OCI-LY7 (cell line): ENCODE data around the gene LRIG3. TPM values are rescaled to one million over a fixed set of nuclear protein-coding genes. Genes with fewer than 3 reads are reported as not detected.

Experiments
- BruUV-seq: library from RNA; stranded (reverse); fragments of 400-500 nt; replicated peaks from 2 replicates; lab custom pipeline; 2021; lab: Mats Ljungman, UMichigan
- CTCF ChIA-PET: fragments of 300-600 bp; sonication (Branson Sonifier 250); formaldehyde crosslinking; loops from one replicate; lab custom pipeline; 2022; ENCODE audit warnings: antibody characterized with exemption; ENCODE audit not compliant: unreplicated experiment; lab: Charles Lee
- POLR2A ChIA-PET: fragments of 300-600 bp; sonication (Branson Sonifier 250); formaldehyde crosslinking; loops from one replicate; lab custom pipeline; 2022; ENCODE audit warnings: antibody characterized with exemption; lab: Charles Lee
- DNase-seq: peaks from one replicate; pipeline ENCODE4 v3.0.0-alpha.2; 2015; ENCODE audit warnings: low spot score
- H2AFZ ChIP-seq: fragments of 200-600 bp; sonication (generic), shearing (Covaris generic); 2 replicates; pipeline ENCODE4 v1.6.1; 2014; ENCODE audit warnings: mild to moderate bottlenecking, antibody characterized with exemption, low read length, moderate library complexity
- H3K27ac ChIP-seq: fragments of 200-600 bp; sonication (generic); 2 replicates; pipeline ENCODE4 v1.5.1; 2014; ENCODE audit warnings: mixed run types, low read depth, mild to moderate bottlenecking, moderate library complexity, low read length, inconsistent platforms; ENCODE audit not compliant: poor library complexity, severe bottlenecking
- H3K36me3 ChIP-seq: fragments of 200-600 bp; sonication (generic); 2 replicates; pipeline ENCODE4 v1.6.1; 2014; ENCODE audit warnings: mild to moderate bottlenecking, antibody characterized with exemption, low read length, moderate library complexity, mixed read lengths; ENCODE audit not compliant: insufficient read depth
- H3K4me1 ChIP-seq: fragments of 200-600 bp; sonication (generic); 2 replicates; pipeline ENCODE4 v1.5.1; 2014; ENCODE audit warnings: mild to moderate bottlenecking, low read length; ENCODE audit not compliant: insufficient read depth, poor library complexity, severe bottlenecking
- H3K4me2 ChIP-seq: fragments of 200-600 bp; sonication (generic); 2 replicates; pipeline ENCODE4 v1.6.1; 2014; ENCODE audit warnings: mild to moderate bottlenecking, low read length
- H3K4me3 ChIP-seq: fragments of 200-600 bp; sonication (generic); 2 replicates; pipeline ENCODE4 v1.5.1; 2014; ENCODE audit warnings: mild to moderate bottlenecking, low read depth, low read length; ENCODE audit not compliant: poor library complexity, severe bottlenecking
- H3K79me2 ChIP-seq: fragments of 200-600 bp; sonication (generic); 2 replicates; pipeline ENCODE4 v1.6.1; 2016; ENCODE audit warnings: low read depth, mild to moderate bottlenecking, low read length, moderate library complexity, mixed read lengths; ENCODE audit not compliant: insufficient read depth
- H3K9me2 ChIP-seq: fragments of 200-600 bp; sonication (generic); 2 replicates; pipeline ENCODE4 v1.6.1; 2016; ENCODE audit warnings: mild to moderate bottlenecking, low read length, mixed read lengths; ENCODE audit not compliant: insufficient read depth
- H3K9me3 ChIP-seq: fragments of 200-600 bp; sonication (generic); 2 replicates; pipeline ENCODE4 v1.6.1; 2014; ENCODE audit warnings: mild to moderate bottlenecking, mixed run types, low read length, mixed read lengths
- H4K20me1 ChIP-seq: fragments of 200-600 bp; sonication (generic); 2 replicates; pipeline ENCODE4 v1.6.1; 2014; ENCODE audit warnings: mild to moderate bottlenecking, antibody characterized with exemption, low read length, moderate library complexity, mixed read lengths; ENCODE audit not compliant: insufficient read depth
- CTCF ChIP-seq: fragments of 200-600 bp; sonication (generic); conservative IDR thresholded peaks from 2 replicates; pipeline ENCODE4 v1.5.1; 2014; ENCODE audit warnings: mild to moderate bottlenecking, antibody characterized with exemption, low read length, moderate library complexity, mixed read lengths
- EZH2phosphoT487 ChIP-seq: fragments of 200-600 bp; sonication (generic); IDR thresholded peaks from 2 replicates; pipeline ENCODE4 v1.6.1; 2018; ENCODE audit warnings: low read depth, borderline replicate concordance, mild to moderate bottlenecking, mixed run types, antibody characterized with exemption, low read length, moderate library complexity, mixed read lengths
- intact Hi-C: fragments of 100-400 bp; cut with micrococcal nuclease; formaldehyde crosslinking; loops from one replicate; pipeline ENCODE4 v1.10.0; 2022; ENCODE audit not compliant: unreplicated experiment
- total RNA-seq, 2 experiments: library from RNA; depleted of rRNA in 1 of 2; stranded (reverse); fragments of >200 nt in 1 of 2; shearing (Covaris generic) in 1 of 2; gene quantifications; 2 replicates each; pipeline ENCODE4 v1.2.3, GENCODE V29; 2014 to 2022

The LRIG3 gene
- total RNA-seq, 2 experiments from 2014 or later = not detected

GRCh38 chr12:58925111-58925611 lies 4.9 kb upstream of the LRIG3 start:
- Histone ChIP-seq H3K9me2 (no peaks in the 10 kb centered on the region), H3K4me2 (no peak overlapping the region), H3K4me3 (no peak overlapping the region), H3K9me3 (no peaks in the 10 kb centered on the region), H4K20me1 (no peaks in the 10 kb centered on the region), H3K79me2 (no peaks in the 10 kb centered on the region), H3K36me3 (no peaks in the 10 kb centered on the region), H3K4me1 (no peaks in the 10 kb centered on the region), H3K27ac (no peak overlapping the region), H2AFZ (no peak overlapping the region)
- no peak for DNase-seq
- intact Hi-C loops = no loop called here
- TF ChIP-seq CTCF = no peak
- no peak for TF ChIP-seq EZH2phosphoT487
- CTCF ChIA-PET = no interaction called here
- no TSS peak for BruUV-seq
- POLR2A ChIA-PET = no interaction called here

GRCh38 chr12:58924652-58925051 lies 4.3 kb upstream of the LRIG3 start:
- no peak for DNase-seq
- Histone ChIP-seq H3K4me1 (no peaks in the 10 kb centered on the region), H3K79me2 (no peaks in the 10 kb centered on the region), H3K27ac (no peak overlapping the region), H3K4me3 (no peak overlapping the region), H3K36me3 (no peaks in the 10 kb centered on the region), H2AFZ (no peak overlapping the region), H4K20me1 (no peaks in the 10 kb centered on the region), H3K4me2 (no peak overlapping the region), H3K9me2 (no peaks in the 10 kb centered on the region), H3K9me3 (no peaks in the 10 kb centered on the region)
- intact Hi-C loops = no loop called here
- no TSS peak for BruUV-seq
- CTCF ChIA-PET = no interaction called here
- TF ChIP-seq CTCF = no peak
- TF ChIP-seq EZH2phosphoT487 = no peak
- POLR2A ChIA-PET = no interaction called here

- H3K4me2 ChIP-seq = no peak overlapping the region
- TF ChIP-seq EZH2phosphoT487 = no peak
- ChIA-PET POLR2A (interaction anchor here (0.6 kb wide), 2 partner anchors 15 to 579 kb away, joined by 3 read pairs; no protein-coding TSS in a partner anchor), CTCF (no interaction called here)
- no peaks in the 10 kb centered on the region for H3K36me3 ChIP-seq
- H3K9me2 ChIP-seq = no peaks in the 10 kb centered on the region
- no peaks in the 10 kb centered on the region for H4K20me1 ChIP-seq
- no peak overlapping the region for H3K4me3 ChIP-seq
- no TSS peak for BruUV-seq
- H3K27ac ChIP-seq = no peak overlapping the region
- no peaks in the 10 kb centered on the region for H3K9me3 ChIP-seq
- H2AFZ ChIP-seq = no peak overlapping the region
- H3K4me1 ChIP-seq = no peaks in the 10 kb centered on the region
- DNase-seq = no peak
- intact Hi-C loops = no loop called here
- no peaks in the 10 kb centered on the region for H3K79me2 ChIP-seq
Observed at GRCh38 chr12:58923781-58924180, 3.5 kb upstream of the LRIG3 start.
